Calu3 (cell line): ENCODE data around the gene TTC39C. TPM values are rescaled to one million over a fixed set of nuclear protein-coding genes. Genes with fewer than 3 reads are reported as not detected.
A peak's percentile ranks its signal among the peaks of the same experiment; 100 is the strongest.

Experiments
- BruUV-seq: library from RNA; stranded (reverse); fragments of 400-500 nt; replicated peaks from 2 replicates; lab custom pipeline; 2021; lab: Mats Ljungman, UMichigan
- CTCF ChIA-PET: fragments of 300-600 bp; sonication (Branson Sonifier 250); formaldehyde crosslinking; loops from one replicate; lab custom pipeline; 2022; ENCODE audit warnings: antibody characterized with exemption; lab: Charles Lee
- DNase-seq: peaks from one replicate; pipeline ENCODE4 v3.0.0; 2022
- H3K27ac Mint-ChIP-seq: one replicate; pipeline ENCODE4 v1.8.0; 2022; ENCODE audit warnings: mixed read lengths; ENCODE audit not compliant: unreplicated experiment
- H3K27me3 Mint-ChIP-seq: one replicate; pipeline ENCODE4 v1.8.0; 2022; ENCODE audit warnings: mixed read lengths; ENCODE audit not compliant: unreplicated experiment
- H3K36me3 Mint-ChIP-seq: one replicate; pipeline ENCODE4 v1.8.0; 2022; ENCODE audit warnings: mild to moderate bottlenecking, moderate library complexity, mixed read lengths; ENCODE audit not compliant: insufficient read depth, unreplicated experiment
- H3K4me1 Mint-ChIP-seq: one replicate; pipeline ENCODE4 v1.8.0; 2022; ENCODE audit warnings: mild to moderate bottlenecking, low read depth, mixed read lengths; ENCODE audit not compliant: unreplicated experiment
- H3K4me3 Mint-ChIP-seq: one replicate; pipeline ENCODE4 v1.8.0; 2022; ENCODE audit warnings: mild to moderate bottlenecking, low read depth, moderate library complexity, mixed read lengths; ENCODE audit not compliant: unreplicated experiment
- H3K9me3 Mint-ChIP-seq: one replicate; pipeline ENCODE4 v1.8.0; 2022; ENCODE audit warnings: low read depth, mixed read lengths; ENCODE audit not compliant: unreplicated experiment
- CTCF ChIP-seq: fragments of 200-600 bp; IDR thresholded peaks from one replicate; pipeline ENCODE4 v1.8.0; 2022; ENCODE audit warnings: antibody characterized with exemption; ENCODE audit not compliant: unreplicated experiment
- intact Hi-C: fragments of 100-400 bp; cut with micrococcal nuclease; formaldehyde crosslinking; loops from one replicate; pipeline ENCODE4 v1.10.0; 2022; ENCODE audit not compliant: unreplicated experiment
- total RNA-seq: library from RNA; stranded (reverse); gene quantifications from 2 replicates; pipeline ENCODE4 v1.2.3, GENCODE V29; 2022

TTC39C gene
- total RNA-seq, 1 experiment from 2014 or later: 26.8 TPM

DNA sequence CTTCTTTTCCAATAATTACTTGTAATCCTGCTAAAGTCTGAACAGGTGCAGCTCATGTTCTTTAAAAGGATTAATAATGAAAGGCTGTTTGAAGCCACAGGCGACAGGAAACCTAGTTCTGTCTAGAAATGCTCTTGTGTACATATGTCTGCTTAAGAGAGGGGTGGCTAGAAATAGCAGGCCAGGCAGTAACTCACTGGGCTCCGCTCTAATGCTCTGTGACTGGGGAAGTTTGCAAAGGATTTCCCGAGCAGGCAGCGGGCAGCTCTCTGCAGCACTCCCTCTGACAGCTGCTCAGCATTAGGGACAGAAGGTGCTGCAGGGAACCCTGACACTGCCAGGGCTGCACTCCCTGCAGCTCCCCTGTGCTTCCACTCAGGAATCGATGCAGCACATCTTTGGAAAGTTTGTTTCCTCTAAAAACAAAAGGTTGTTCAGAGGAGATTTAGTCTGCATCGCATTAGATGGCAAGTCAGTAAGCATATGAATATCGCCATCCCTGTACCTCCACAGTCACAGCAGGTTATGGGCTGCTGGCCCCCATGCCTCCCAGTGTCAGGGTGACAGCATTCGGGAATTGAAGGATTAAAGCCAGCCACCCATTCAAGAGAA lies 33.1 kb upstream of the TTC39C start:
- no peak for DNase-seq
- BruUV-seq: no TSS peak
- Mint-ChIP-seq H3K27ac (no peak overlapping the region), H3K36me3 (no peaks in the 10 kb centered on the region), H3K9me3 (peaks cover 9% of the 10 kb centered on the region), H3K27me3 (peaks cover 12% of the 10 kb centered on the region), H3K4me1 (peaks cover 17% of the 10 kb centered on the region), H3K4me3 (no peak overlapping the region)
- CTCF ChIA-PET: interaction anchor here (0.6 kb wide), 1 partner anchor 11 kb away, joined by 3 read pairs; no protein-coding TSS in a partner anchor
- intact Hi-C loops: no loop called here
- no peak for TF ChIP-seq CTCF

- no TSS peak for BruUV-seq
- peaks cover 3% of the 10 kb centered on the region for H3K27me3 Mint-ChIP-seq
- peak; percentile 53 for DNase-seq
- H3K9me3 Mint-ChIP-seq: peaks cover 6% of the 10 kb centered on the region
- CTCF ChIA-PET: no interaction called here
- no peak for TF ChIP-seq CTCF
- H3K4me1 Mint-ChIP-seq: peaks cover 27% of the 10 kb centered on the region
- peak overlapping the region; percentile 55 for H3K4me3 Mint-ChIP-seq
- intact Hi-C loops: no loop called here
- no peaks in the 10 kb centered on the region for H3K36me3 Mint-ChIP-seq
- peak overlapping the region; percentile 19 for H3K27ac Mint-ChIP-seq
Measured at GRCh38 chr18:23982155-23983079, 32.1 kb upstream of the TTC39C start.

DNA sequence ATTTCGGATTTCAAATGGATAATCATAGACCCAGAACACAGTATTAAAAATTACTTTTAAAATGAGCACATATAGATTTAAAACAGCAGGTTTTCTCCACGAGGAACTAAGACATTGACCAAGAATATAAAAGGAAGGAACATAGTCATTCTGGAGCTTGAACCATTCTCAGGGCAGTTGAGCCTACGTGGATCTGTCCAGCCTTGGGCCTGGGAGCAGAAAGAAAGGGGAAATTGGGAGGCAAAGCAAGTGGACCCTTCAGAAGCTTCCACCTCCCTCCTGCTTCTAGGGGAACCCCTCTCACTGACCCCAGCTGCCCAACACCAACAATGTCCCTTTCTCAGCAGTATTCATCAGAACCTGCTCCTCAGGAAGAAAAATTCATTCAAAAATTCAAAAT lies 31.4 kb upstream of the TTC39C start:
- no peak overlapping the region for H3K27ac Mint-ChIP-seq
- BruUV-seq: no TSS peak
- CTCF ChIA-PET: no interaction called here
- DNase-seq: no peak
- no peaks in the 10 kb centered on the region for H3K27me3 Mint-ChIP-seq
- intact Hi-C loops: no loop called here
- H3K9me3 Mint-ChIP-seq: peaks cover 6% of the 10 kb centered on the region
- no peaks in the 10 kb centered on the region for H3K36me3 Mint-ChIP-seq
- H3K4me3 Mint-ChIP-seq: peak overlapping the region; percentile 55
- peaks cover 29% of the 10 kb centered on the region for H3K4me1 Mint-ChIP-seq
- no peak for TF ChIP-seq CTCF

DNA sequence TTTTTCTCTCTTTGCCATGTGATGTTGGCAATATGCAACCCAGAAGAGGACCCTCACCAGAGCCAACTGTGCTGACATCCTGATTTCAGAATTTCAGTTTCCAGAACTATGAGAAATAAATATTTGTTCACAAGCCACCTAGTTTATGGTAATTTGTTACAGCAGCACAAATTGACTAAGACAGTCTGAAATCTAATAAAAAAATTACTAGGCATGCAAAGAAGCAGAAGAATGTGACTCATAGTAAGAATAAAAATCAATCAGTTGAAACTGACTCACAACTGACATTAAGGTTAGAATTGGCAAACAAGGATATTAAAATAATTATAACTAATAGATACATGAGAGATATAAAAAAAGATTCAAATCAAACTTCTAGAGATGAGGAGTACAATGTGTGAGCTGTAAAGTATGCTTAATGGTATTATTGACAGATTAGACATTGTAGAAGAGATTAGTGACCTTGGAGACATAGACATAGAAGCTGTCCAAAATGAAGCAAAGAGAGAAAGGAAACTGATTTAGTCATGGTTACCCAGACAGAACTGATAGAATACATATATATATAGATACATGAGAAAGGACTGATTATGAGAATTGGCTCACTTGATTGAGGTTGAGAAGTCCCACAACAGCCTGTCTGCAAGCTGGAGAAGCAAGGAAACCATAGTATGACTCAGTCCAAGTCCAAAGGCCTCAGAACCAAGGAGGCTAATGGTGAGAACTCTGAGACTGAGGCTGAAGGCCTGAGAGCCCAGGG lies 27.8 kb upstream of the TTC39C start:
- H3K9me3 Mint-ChIP-seq: peaks cover 6% of the 10 kb centered on the region
- no peaks in the 10 kb centered on the region for H3K36me3 Mint-ChIP-seq
- CTCF ChIA-PET: interaction anchor here (1.3 kb wide), 1 partner anchor 9 kb away, joined by 4 read pairs; no protein-coding TSS in a partner anchor
- no peaks in the 10 kb centered on the region for H3K27me3 Mint-ChIP-seq
- TF ChIP-seq CTCF: no peak
- intact Hi-C loops: no loop called here
- H3K4me1 Mint-ChIP-seq: peaks cover 26% of the 10 kb centered on the region
- BruUV-seq: no TSS peak
- no peak for DNase-seq
- H3K4me3 Mint-ChIP-seq: no peak overlapping the region
- no peak overlapping the region for H3K27ac Mint-ChIP-seq
